Brain microvascular endothelial cell (primary cell): ENCODE measurements around the gene PNKP.

Experiments
- DNase-seq: peaks from one replicate; pipeline ENCODE4 v3.0.0-alpha.2; 2020
- H3K27ac ChIP-seq: fragments of 250-450 bp; sonication (Bioruptor Pico); 2 replicates; pipeline ENCODE4 v1.5.1; 2020; ENCODE audit warnings: mild to moderate bottlenecking, moderate library complexity
- H3K27me3 ChIP-seq: fragments of 250-450 bp; sonication (Bioruptor Pico); replicated peaks from 2 replicates; pipeline ENCODE4 v1.5.1; 2020; ENCODE audit warnings: mild to moderate bottlenecking
- H3K36me3 ChIP-seq: fragments of 250-450 bp; sonication (Bioruptor Pico); replicated peaks from 2 replicates; pipeline ENCODE4 v1.5.1; 2020; ENCODE audit warnings: mild to moderate bottlenecking
- H3K4me3 ChIP-seq: 2 replicates; pipeline ENCODE4 v1.5.1; 2011; ENCODE audit warnings: low read depth, mild to moderate bottlenecking, control low read depth, low read length, moderate library complexity
- CTCF ChIP-seq: IDR thresholded peaks from 2 replicates; pipeline ENCODE4 v1.5.1; 2011; ENCODE audit warnings: low read depth, mild to moderate bottlenecking, moderate library complexity, low read length, control low read depth, inconsistent platforms; ENCODE audit errors: missing control alignments
- in situ Hi-C: cut with HindIII; loops from 2 replicates; pipeline ENCODE4 v1.10.0; 2017; ENCODE audit warnings: low sequenced_read_pairs, low pct_ligation_motif_present

PNKP gene

GRCh38 chr19:49887665-49888509, 20.5 kb upstream of the PNKP start:
- no peak for DNase-seq
- H3K36me3 ChIP-seq, result peaks cover 22% of the 10 kb centered on the region
- no peak for TF ChIP-seq CTCF
- H3K27me3 ChIP-seq, result no peaks in the 10 kb centered on the region
- in situ Hi-C loops, result no loop called here
- no peak overlapping the region for H3K27ac ChIP-seq
- no peak overlapping the region for H3K4me3 ChIP-seq

GRCh38 chr19:49887037-49887664, 19.8 kb upstream of the PNKP start:
- no peak for DNase-seq
- no peak overlapping the region for H3K4me3 ChIP-seq
- in situ Hi-C loops, result no loop called here
- peaks cover 29% of the 10 kb centered on the region for H3K36me3 ChIP-seq
- no peak for TF ChIP-seq CTCF
- H3K27me3 ChIP-seq, result no peaks in the 10 kb centered on the region
- H3K27ac ChIP-seq, result no peak overlapping the region

- Histone ChIP-seq H3K27ac (no peak overlapping the region), H3K36me3 (peaks cover 45% of the 10 kb centered on the region), H3K27me3 (no peaks in the 10 kb centered on the region), H3K4me3 (no peak overlapping the region)
- no peak for TF ChIP-seq CTCF
- no peak for DNase-seq
- in situ Hi-C loops, result no loop called here
Observed at GRCh38 chr19:49884760-49885159, 17.4 kb upstream of the PNKP start.

- no peak overlapping the region for H3K4me3 ChIP-seq
- peaks cover 46% of the 10 kb centered on the region for H3K36me3 ChIP-seq
- H3K27ac ChIP-seq, result no peak overlapping the region
- DNase-seq, result no peak
- H3K27me3 ChIP-seq, result no peaks in the 10 kb centered on the region
- in situ Hi-C loops, result no loop called here
- TF ChIP-seq CTCF, result no peak
Observed at GRCh38 chr19:49884109-49884508, 16.7 kb upstream of the PNKP start.

GRCh38 chr19:49883094-49883493, 15.7 kb upstream of the PNKP start:
- no peak for TF ChIP-seq CTCF
- in situ Hi-C loops, result no loop called here
- Histone ChIP-seq H3K36me3 (peaks cover 44% of the 10 kb centered on the region), H3K27me3 (no peaks in the 10 kb centered on the region), H3K27ac (no peak overlapping the region), H3K4me3 (no peak overlapping the region)
- DNase-seq, result no peak
